GM19023 (cell line): ENCODE results near the gene RASGRP2.

Source experiments
- ATAC-seq: cut with Tn5 transposase; IDR thresholded peaks from one replicate; pipeline ENCODE4 v1.9.1; 2021; ENCODE audit warnings: mild to moderate bottlenecking, moderate library complexity; ENCODE audit not compliant: unreplicated experiment

The RASGRP2 gene

GRCh38 chr11:64757549-64758329 lies 13.8 kb upstream of the RASGRP2 start:
- no peak for ATAC-seq

GRCh38 chr11:64755681-64756361 lies 11.9 kb upstream of the RASGRP2 start:
- ATAC-seq: no peak

GRCh38 chr11:64754919-64755662 lies 11.1 kb upstream of the RASGRP2 start:
- ATAC-seq: no peak

- ATAC-seq: no peak
These were observed 10.4 kb upstream of the RASGRP2 start for GRCh38 chr11:64754124-64754918.

GRCh38 chr11:64753380-64754123 lies 9.6 kb upstream of the RASGRP2 start:
- no peak for ATAC-seq

GRCh38 chr11:64753019-64753379 lies 9.1 kb upstream of the RASGRP2 start:
- no peak for ATAC-seq

GRCh38 chr11:64752175-64752970 lies 8.4 kb upstream of the RASGRP2 start:
- no peak for ATAC-seq

GRCh38 chr11:64751580-64751979 lies 7.6 kb upstream of the RASGRP2 start:
- ATAC-seq: no peak

- ATAC-seq: no peak
These were observed 7.2 kb upstream of the RASGRP2 start for GRCh38 chr11:64751136-64751535.

- ATAC-seq: no peak
These were observed 6.6 kb upstream of the RASGRP2 start for GRCh38 chr11:64750361-64751054.

GRCh38 chr11:64747961-64748665 lies 4.2 kb upstream of the RASGRP2 start:
- no peak for ATAC-seq

GRCh38 chr11:64746486-64746885 lies 2.5 kb upstream of the RASGRP2 start:
- no peak for ATAC-seq

- no peak for ATAC-seq
These were observed 1.8 kb upstream of the RASGRP2 start for GRCh38 chr11:64745521-64746328.

GRCh38 chr11:64745189-64745520 lies 1.2 kb upstream of the RASGRP2 start:
- no peak for ATAC-seq

GRCh38 chr11:64744544-64745188 lies 724 bp upstream of the RASGRP2 start:
- ATAC-seq: no peak

- ATAC-seq: no peak
These were observed 902 bp downstream of the RASGRP2 start for GRCh38 chr11:64742889-64743590.
